HG02981 (cell line): Measurements from ENCODE around the gene RAPGEF6.
A peak's percentile ranks its signal among the peaks of the same experiment; 100 is the strongest.

ENCODE experiments used
- ATAC-seq: cut with Tn5 transposase; IDR thresholded peaks from one replicate; pipeline ENCODE4 v1.9.1; 2021; ENCODE audit warnings: mild to moderate bottlenecking, moderate library complexity; ENCODE audit not compliant: unreplicated experiment

The RAPGEF6 gene

GRCh38 chr5:131563434-131564228, 71.4 kb downstream of the RAPGEF6 start:
- ATAC-seq = no peak

- no peak for ATAC-seq
Measured at GRCh38 chr5:131550606-131551005, 84.4 kb downstream of the RAPGEF6 start.

DNA sequence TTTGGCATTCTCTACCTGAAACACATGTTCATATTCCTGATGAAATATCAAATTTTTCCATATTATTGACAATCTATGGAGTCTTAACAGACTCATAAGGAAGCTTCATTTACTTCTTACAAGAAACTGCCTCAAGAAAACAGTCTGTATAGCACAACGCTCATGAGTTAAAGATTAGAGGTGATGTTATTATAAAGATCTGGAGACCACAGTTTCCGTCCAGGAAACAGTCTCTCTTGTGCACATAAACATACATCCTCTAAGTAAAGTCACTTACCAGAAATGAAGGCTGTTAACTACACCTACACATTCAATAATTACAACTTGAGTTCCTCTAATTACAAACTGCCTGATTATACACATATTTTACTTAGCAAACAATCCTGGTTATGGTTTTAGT, 86.9 kb downstream of the RAPGEF6 start:
- peak; percentile 60 for ATAC-seq

DNA sequence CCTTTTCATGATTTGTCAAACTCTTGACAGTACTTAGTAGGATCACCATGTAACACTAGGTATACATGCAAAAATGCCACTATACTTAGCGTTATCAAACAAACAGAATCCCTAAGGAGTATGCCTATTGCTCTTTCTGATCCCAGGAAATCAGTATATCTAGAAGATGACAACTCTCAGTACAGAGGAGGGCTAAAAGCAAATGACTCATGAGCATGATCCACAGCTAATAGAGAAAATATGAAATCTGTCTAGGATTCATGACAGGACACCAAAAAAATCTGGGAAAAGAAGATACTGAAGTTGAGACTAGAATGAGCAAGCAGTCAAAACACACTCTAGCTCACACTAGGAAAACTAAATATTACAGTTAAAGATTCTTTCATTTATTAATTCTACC, 89.2 kb downstream of the RAPGEF6 start:
- ATAC-seq = no peak

GRCh38 chr5:131542723-131543122, 92.3 kb downstream of the RAPGEF6 start:
- no peak for ATAC-seq

GRCh38 chr5:131541762-131542161, 93.3 kb downstream of the RAPGEF6 start:
- no peak for ATAC-seq

- ATAC-seq = no peak
Measured at GRCh38 chr5:131541071-131541470, 94.0 kb downstream of the RAPGEF6 start.

DNA sequence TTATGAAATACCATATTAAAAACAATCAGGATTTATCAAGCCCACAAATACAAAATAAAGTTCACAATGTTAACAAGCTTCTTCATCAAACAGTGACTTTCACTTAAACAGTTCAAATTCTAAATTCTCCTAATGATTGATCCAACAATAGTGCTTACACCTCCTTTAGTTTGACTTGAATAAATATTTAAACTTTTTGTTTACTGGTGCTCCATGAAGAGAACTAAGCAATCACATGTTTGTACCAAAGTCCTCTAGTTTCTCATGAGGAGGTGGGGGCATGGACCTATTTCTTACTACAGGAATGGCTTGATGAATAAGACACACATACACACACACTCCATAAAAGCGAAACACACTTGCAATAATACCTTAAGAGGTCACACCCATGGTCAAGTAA, 95.8 kb downstream of the RAPGEF6 start:
- no peak for ATAC-seq

GRCh38 chr5:131538177-131538593, 96.8 kb downstream of the RAPGEF6 start:
- no peak for ATAC-seq

DNA sequence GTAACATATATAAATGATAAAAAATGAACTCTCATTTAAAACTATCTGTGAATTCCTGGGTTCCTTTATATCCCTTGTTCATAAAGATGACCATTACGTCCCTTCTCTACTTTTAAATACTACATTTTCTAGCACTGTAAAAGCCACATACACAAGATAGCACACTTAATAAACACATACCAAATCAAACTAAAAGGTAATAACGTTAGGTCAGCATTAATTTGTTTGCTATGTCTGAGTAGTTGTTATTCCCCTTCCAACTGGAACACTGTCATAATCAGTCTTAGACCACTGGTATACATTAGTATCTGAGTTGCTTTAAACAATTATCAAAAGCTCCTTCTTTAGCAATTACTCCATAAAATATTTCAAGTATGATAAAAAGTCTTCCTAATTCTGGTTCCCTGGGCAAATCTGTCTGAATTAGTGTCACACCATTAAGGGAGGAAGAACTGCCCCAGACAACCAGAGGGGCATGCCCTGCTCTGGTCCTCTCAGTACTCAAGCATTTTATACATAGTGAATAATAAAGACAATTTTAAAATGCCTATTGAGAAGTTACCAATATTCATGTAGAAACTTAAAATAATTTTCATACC, 98.1 kb downstream of the RAPGEF6 start:
- ATAC-seq = no peak

DNA sequence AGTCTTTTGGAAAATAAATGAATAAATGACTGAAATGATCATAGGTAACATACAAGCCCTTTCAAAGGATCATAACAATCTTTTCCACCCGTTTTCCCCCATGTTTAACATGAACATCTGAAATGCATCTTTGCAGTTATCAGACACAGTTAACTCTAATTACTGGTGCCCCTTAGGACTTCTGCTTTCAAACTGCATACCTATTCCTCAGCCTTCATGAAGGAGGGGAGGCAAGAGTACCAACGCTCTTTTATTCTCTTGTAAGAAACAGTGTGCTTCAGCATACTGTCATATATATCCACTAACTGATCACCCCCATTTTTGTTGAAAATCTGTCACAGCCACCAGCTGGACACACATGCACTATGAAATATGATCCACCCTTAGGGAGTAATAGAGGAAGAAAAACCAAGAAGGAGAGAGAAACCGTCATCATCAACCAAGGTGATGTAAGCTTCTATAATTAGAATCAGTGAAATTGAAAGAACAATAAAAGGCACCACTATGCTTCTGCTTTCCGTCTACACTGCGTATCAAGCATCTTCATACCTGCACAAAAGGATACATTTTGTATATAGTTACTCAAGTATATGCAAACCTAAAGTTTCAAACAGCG, 98.7 kb downstream of the RAPGEF6 start:
- ATAC-seq = peak; percentile 90

DNA sequence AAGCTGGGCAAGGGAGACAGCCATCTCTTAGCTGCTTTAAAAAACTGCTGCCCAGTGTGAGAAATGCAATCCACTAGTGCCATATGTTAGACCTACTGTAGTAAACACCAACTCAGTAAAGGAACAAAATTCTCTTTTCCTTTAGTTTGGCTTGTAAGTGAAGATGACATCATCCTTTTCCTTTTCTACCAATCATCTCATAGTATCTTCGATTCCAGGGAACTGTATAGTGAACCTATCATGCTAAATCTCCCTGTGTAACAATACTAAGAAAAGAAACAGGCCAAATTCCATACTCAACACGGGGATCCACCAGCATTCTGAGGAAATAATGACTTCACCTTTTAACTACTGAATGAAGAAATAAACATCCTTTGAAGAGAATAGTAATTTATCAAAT, 100.1 kb downstream of the RAPGEF6 start:
- ATAC-seq = no peak

DNA sequence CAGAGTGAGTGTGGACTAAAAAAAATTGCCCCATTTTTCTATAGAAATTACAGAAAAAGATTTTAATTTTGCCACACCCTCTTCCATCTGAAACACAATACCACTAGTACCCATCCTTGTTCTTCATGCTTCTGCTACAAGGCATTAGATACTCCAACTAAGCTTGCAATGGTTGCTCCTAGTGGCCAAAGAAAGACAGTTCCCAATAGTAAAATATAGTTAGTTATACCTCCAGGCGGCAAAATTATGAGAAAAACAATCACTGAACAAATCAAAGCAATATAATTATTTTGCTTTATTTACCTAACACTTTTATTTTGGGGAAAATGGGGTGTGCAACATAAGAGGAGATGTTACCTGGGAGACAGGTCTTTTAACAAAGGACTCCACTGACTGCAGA, 101.2 kb downstream of the RAPGEF6 start:
- no peak for ATAC-seq

DNA sequence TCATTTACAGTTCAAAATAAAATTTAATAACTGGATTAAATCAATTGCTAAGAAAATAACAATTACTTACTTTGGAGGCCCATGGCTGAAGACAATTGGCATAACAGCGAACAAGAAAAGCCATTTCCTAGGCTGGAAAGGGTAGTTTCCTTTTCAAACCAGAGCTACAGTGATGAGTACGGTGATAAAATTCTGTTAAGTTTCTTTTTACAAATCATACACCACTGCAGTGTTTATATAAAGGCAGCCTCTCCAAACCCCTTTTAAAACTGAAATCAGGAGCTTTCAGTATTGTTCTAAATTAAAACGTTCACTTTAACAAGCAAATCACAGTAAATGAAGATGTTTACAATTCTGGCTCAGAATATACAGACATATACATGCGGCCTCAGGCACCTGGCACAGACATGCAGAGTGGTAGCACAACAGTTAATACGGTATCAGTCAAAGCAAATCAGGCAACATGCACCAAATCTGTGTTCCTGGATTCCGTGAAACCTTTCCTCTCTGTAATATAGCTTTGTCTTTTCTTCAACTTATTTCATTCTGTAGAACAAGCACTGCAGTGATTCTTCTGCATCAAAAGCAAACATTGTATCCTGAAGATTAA, 102.9 kb downstream of the RAPGEF6 start:
- no peak for ATAC-seq

- ATAC-seq = no peak
Measured at GRCh38 chr5:131530706-131531331, 104.2 kb downstream of the RAPGEF6 start.

GRCh38 chr5:131528682-131529081, 106.3 kb downstream of the RAPGEF6 start:
- peak; percentile 58 for ATAC-seq

GRCh38 chr5:131525805-131526204, 109.2 kb downstream of the RAPGEF6 start:
- no peak for ATAC-seq

DNA sequence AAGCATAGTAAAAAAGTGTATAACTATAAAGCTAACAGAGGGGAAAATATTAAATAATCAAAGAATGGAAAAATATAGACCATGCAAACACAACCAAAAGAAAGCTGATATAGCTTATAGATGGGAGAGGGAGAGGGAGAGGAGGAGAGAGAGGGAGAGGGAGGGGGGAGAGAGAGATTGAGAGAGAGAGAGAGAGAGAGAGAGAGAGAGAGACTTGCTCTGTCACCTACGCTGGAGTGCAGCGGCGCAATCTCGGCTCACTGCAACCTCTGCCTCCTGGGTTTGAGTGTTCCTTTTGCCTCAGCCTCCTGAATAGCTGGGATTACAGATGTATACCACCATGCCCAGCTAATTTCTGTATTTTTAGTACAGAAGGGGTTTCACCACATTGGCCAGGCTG, 110.6 kb downstream of the RAPGEF6 start:
- no peak for ATAC-seq

DNA sequence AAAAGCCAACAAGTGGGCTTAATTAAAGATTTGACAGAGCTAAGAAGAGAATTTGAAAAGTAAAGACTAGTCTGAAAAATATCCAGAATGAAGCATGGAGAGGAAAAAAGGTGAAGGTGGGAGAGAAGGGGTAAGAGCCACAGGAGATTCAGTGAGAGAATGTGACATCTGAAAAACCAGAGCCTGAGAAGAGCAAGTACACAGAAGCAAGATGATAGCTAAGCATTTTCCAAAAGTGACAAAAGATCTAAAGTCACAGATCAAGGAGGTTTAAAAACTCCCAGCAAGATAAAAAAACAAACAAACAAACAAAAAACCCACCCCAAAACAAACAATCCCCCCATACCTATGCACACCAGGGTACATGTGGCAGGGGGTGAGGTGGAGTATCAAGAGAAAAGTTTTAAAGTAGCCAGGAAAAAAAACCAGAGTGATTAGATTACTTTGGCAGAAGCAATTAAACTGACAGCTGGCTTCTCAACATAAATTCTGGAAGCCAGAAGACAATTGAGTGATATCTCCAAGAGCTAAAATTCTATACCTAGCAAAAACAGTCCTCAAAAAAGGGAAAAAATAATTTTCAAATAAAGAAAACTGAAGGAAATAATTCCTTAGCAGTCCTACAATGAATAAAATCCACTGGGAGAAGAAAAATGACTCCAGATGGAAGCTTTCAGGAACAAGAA, 111.4 kb downstream of the RAPGEF6 start:
- no peak for ATAC-seq

GRCh38 chr5:131521252-131521651, 113.8 kb downstream of the RAPGEF6 start:
- ATAC-seq = no peak

DNA sequence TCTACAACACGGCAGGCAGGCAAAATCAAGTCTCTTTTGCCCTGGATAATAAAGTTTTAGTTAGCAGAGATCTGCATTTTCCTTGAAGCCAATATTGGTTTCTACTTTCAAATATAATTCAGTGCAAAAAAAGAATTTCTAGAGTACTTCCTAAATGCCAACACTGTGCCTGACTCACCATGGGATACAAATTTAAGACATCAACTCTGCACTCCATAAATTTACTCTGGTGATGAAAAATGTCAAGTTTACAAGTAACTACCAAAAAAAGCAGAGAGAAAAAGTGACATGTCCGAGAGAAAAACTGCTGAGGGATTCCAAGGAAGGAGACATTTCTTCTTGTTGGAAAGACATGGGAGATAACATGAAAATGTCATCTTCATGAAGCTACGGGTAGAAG, 119.7 kb downstream of the RAPGEF6 start:
- no peak for ATAC-seq
